HepG2 (cell line): ENCODE results near the gene FITM1. TPM values are rescaled to one million over a fixed set of nuclear protein-coding genes. Genes with fewer than 3 reads are reported as not detected.

Experiments used
- ATF3 ChIP-seq: sonication (generic); formaldehyde crosslinking; IDR thresholded peaks from 2 replicates; pipeline ENCODE4 v1.4.0; 2020; ENCODE audit warnings: missing genetic modification reagents
- ATRX ChIP-seq: sonication (generic); formaldehyde crosslinking; IDR thresholded peaks from 2 replicates; pipeline ENCODE4 v1.4.0; 2020; ENCODE audit warnings: missing genetic modification reagents, borderline replicate concordance
- CENPT ChIP-seq: sonication (generic); formaldehyde crosslinking; IDR thresholded peaks from 2 replicates; pipeline ENCODE4 v1.8.0; 2022; ENCODE audit warnings: low read depth, mild to moderate bottlenecking, moderate library complexity, missing genetic modification reagents
- EEA1 ChIP-seq: sonication (generic); formaldehyde crosslinking; IDR thresholded peaks from 2 replicates; pipeline ENCODE4 v1.5.1; 2020; ENCODE audit warnings: mild to moderate bottlenecking, missing genetic modification reagents, borderline replicate concordance
- HHEX ChIP-seq: IDR thresholded peaks from 2 replicates; pipeline ENCODE4 v1.6.1; 2016; ENCODE audit warnings: control low read depth
- HMGA1 ChIP-seq: sonication (generic); formaldehyde crosslinking; conservative IDR thresholded peaks from 2 replicates; pipeline ENCODE4 v1.4.0; 2020; ENCODE audit warnings: missing genetic modification reagents
- KDM2A ChIP-seq: sonication (generic); formaldehyde crosslinking; IDR thresholded peaks from 2 replicates; pipeline ENCODE4 v1.4.0; 2020; ENCODE audit warnings: low read depth, missing genetic modification reagents, borderline replicate concordance
- MAFF ChIP-seq: IDR thresholded peaks from 2 replicates; pipeline ENCODE4 v1.6.1; 2011; ENCODE audit warnings: low read depth, low read length, improper control_type of control experiment
- MLLT10 ChIP-seq: sonication (generic); formaldehyde crosslinking; IDR thresholded peaks from 2 replicates; pipeline ENCODE4 v1.4.0; 2020; ENCODE audit warnings: missing genetic modification reagents
- MTA3 ChIP-seq: sonication (generic); formaldehyde crosslinking; IDR thresholded peaks from 2 replicates; pipeline ENCODE4 v1.4.0; 2020; ENCODE audit warnings: missing genetic modification reagents
- NAIF1 ChIP-seq: sonication (generic); formaldehyde crosslinking; IDR thresholded peaks from 2 replicates; pipeline ENCODE4 v1.5.0; 2020; ENCODE audit warnings: mild to moderate bottlenecking, missing genetic modification reagents, borderline replicate concordance
- NFATC3 ChIP-seq: sonication (generic); formaldehyde crosslinking; IDR thresholded peaks from 2 replicates; pipeline ENCODE4 v1.5.1; 2020; ENCODE audit warnings: mild to moderate bottlenecking, missing genetic modification reagents
- SOX6 ChIP-seq, 2 experiments: fragments of 450-650 bp in 1 of 2; sonication (generic) in 1 of 2; formaldehyde crosslinking in 1 of 2; IDR thresholded peaks; 2 replicates each; pipeline versions ENCODE4 v1.4.0 to v1.6.1; 2017 to 2020; ENCODE audit warnings: antibody characterized with exemption in 1 of 2, mild to moderate bottlenecking in 1 of 2, missing genetic modification reagents in 1 of 2
- STAT5B ChIP-seq: sonication (generic); formaldehyde crosslinking; IDR thresholded peaks from 2 replicates; pipeline ENCODE4 v1.4.0; 2020; ENCODE audit warnings: missing genetic modification reagents
- TFDP2 ChIP-seq: sonication (generic); formaldehyde crosslinking; IDR thresholded peaks from 2 replicates; pipeline ENCODE4 v1.4.0; 2020; ENCODE audit warnings: missing genetic modification reagents
- TFE3 ChIP-seq: IDR thresholded peaks from 2 replicates; pipeline ENCODE4 v1.6.1; 2016
- U2AF2 ChIP-seq: fragments of 200-400 bp; formaldehyde crosslinking; IDR thresholded peaks from 2 replicates; pipeline ENCODE4 v1.6.1; 2017; ENCODE audit warnings: low read depth, mild to moderate bottlenecking, low read length
- ZFP62 ChIP-seq: sonication (generic); formaldehyde crosslinking; IDR thresholded peaks from 2 replicates; pipeline ENCODE4 v1.4.0; 2020; ENCODE audit warnings: missing genetic modification reagents
- ZFP82 ChIP-seq: sonication (generic); formaldehyde crosslinking; IDR thresholded peaks from 2 replicates; pipeline ENCODE4 v1.5.1; 2020; ENCODE audit warnings: mild to moderate bottlenecking, missing genetic modification reagents, borderline replicate concordance
- ZNF18 ChIP-seq: sonication (generic); formaldehyde crosslinking; IDR thresholded peaks from 2 replicates; pipeline ENCODE4 v1.8.0; 2022; ENCODE audit warnings: mild to moderate bottlenecking, missing genetic modification reagents; ENCODE audit not compliant: insufficient replicate concordance
- ZNF20 ChIP-seq: sonication (generic); formaldehyde crosslinking; IDR thresholded peaks from 2 replicates; pipeline ENCODE4 v1.4.0; 2020; ENCODE audit warnings: mild to moderate bottlenecking, moderate library complexity, missing genetic modification reagents
- ZNF317 ChIP-seq: sonication (generic); formaldehyde crosslinking; IDR thresholded peaks from 2 replicates; pipeline ENCODE4 v1.5.0; 2020; ENCODE audit warnings: mild to moderate bottlenecking, missing genetic modification reagents
- ZNF703 ChIP-seq: sonication (generic); formaldehyde crosslinking; IDR thresholded peaks from 2 replicates; pipeline ENCODE4 v1.5.1; 2020; ENCODE audit warnings: missing genetic modification reagents, mild to moderate bottlenecking, moderate library complexity, borderline replicate concordance
- ZNF761 ChIP-seq: sonication (generic); formaldehyde crosslinking; conservative IDR thresholded peaks from 2 replicates; pipeline ENCODE4 v1.4.0; 2020; ENCODE audit warnings: mild to moderate bottlenecking, missing genetic modification reagents
- ZNF780A ChIP-seq: sonication (generic); formaldehyde crosslinking; IDR thresholded peaks from 2 replicates; pipeline ENCODE4 v1.8.0; 2022; ENCODE audit warnings: mild to moderate bottlenecking, missing genetic modification reagents, moderate library complexity
- ZSCAN25 ChIP-seq: sonication (generic); formaldehyde crosslinking; IDR thresholded peaks from 2 replicates; pipeline ENCODE4 v1.8.0; 2022; ENCODE audit warnings: mild to moderate bottlenecking, missing genetic modification reagents
- polyA plus RNA-seq, 8 experiments: library from polyadenylated mRNA; depleted of rRNA in 3 of 8; stranded (reverse) in 7 of 8; unstranded in 1 of 8; fragments of >200 nt; fragmentation: Illumina TruSeq in 4 of 8; extraction: Trizol in 4 of 8; gene quantifications; 2 replicates each; pipeline versions ENCODE4 v1.2.1 to v1.2.3, GENCODE V29; 2011 to 2016; ENCODE audit warnings: low read depth in 4 of 8, missing spikeins in 1 of 8, mixed read lengths in 1 of 8; ENCODE audit not compliant: insufficient read depth in 1 of 8
- total RNA-seq, 5 experiments: library from RNA; depleted of rRNA; stranded (reverse); fragments of >200 nt; fragmentation: Illumina TruSeq; extraction: Trizol; gene quantifications; 2 replicates each; pipeline ENCODE4 v1.2.3, GENCODE V29; 2016; ENCODE audit warnings: low read depth in 1 of 5

Gene FITM1
- total and polyA plus RNA-seq, 2 of the 13 experiments (the other 11 are each of a cell fraction or from before 2014, with no cell fraction given) = 2.7 to 5.8 TPM

- peak; percentile 92 for TF ChIP-seq ZNF18 (CRISPR knock-in tag)
- TF ChIP-seq ZFP82 (CRISPR knock-in tag) = no peak
- 0 out of 2 replicates have a peak, but pooled peaks have one; percentile 68 for TF ChIP-seq HHEX
- TF ChIP-seq ZSCAN25 (CRISPR knock-in tag) = peak; percentile 98
- peak; percentile 91 for TF ChIP-seq TFE3
- TF ChIP-seq EEA1 (CRISPR knock-in tag) = peak; percentile 92
- no peak for TF ChIP-seq NAIF1 (CRISPR knock-in tag)
- 0 out of 2 replicates have a peak, but pooled peaks have one; percentile 96 for TF ChIP-seq HMGA1 (CRISPR knock-in tag)
- TF ChIP-seq MTA3 (CRISPR knock-in tag) = 0 out of 2 replicates have a peak, but pooled peaks have one; percentile 25
- no peak for TF ChIP-seq MLLT10 (CRISPR knock-in tag)
- no peak for TF ChIP-seq ZNF703 (CRISPR knock-in tag)
- TF ChIP-seq ZNF780A (CRISPR knock-in tag) = no peak
- no peak; the same call in 1 of the 2 replicates for TF ChIP-seq U2AF2
- no peak for TF ChIP-seq NFATC3 (CRISPR knock-in tag)
- peak; percentile 60; the same call in 1 of the 2 replicates for TF ChIP-seq STAT5B (CRISPR knock-in tag)
- TF ChIP-seq SOX6 (IDR thresholded peaks at IDR 0.05) = no peak
- peak; percentile 97 for TF ChIP-seq SOX6 (CRISPR knock-in tag; IDR thresholded peaks at IDR 0.05)
- TF ChIP-seq KDM2A (CRISPR knock-in tag) = peak; percentile 99
- no peak; the same call in 1 of the 2 replicates for TF ChIP-seq MAFF
- peak; percentile 82; the same call in 1 of the 2 replicates for TF ChIP-seq ZNF317
- peak; percentile 83 for TF ChIP-seq ATF3
- peak; percentile 98 for TF ChIP-seq ZNF761
- TF ChIP-seq ZNF20 (CRISPR knock-in tag) = peak; percentile 83; the same call in 1 of the 2 replicates
- TF ChIP-seq TFDP2 = peak; percentile 85
- TF ChIP-seq CENPT (CRISPR knock-in tag) = no peak; the same call in none of the 2 replicates
- TF ChIP-seq ATRX (CRISPR knock-in tag) = no peak
- TF ChIP-seq ZFP62 (CRISPR knock-in tag) = 0 out of 2 replicates have a peak, but pooled peaks have one; percentile 68
Measured at GRCh38 chr14:24113801-24114531, 16.5 kb upstream of the FITM1 start (continued).
